GM12878 (cell line): Measurements from ENCODE around the gene CEP83. TPM values are rescaled to one million over a fixed set of nuclear protein-coding genes. Genes with fewer than 3 reads are reported as not detected.

Source experiments
- ATAC-seq: fragments of 200-7000 bp; cut with Tn5 transposase; 3 replicates; pipeline ENCODE4 v1.9.1; 2020; ENCODE audit warnings: mild to moderate bottlenecking, moderate library complexity
- BruUV-seq: library from RNA; stranded (reverse); fragments of 400-500 nt; replicated peaks from 2 replicates; lab custom pipeline; 2021; lab: Mats Ljungman, UMichigan
- CTCF ChIA-PET: fragments of 300-600 bp; sonication (Branson Sonifier 250); formaldehyde crosslinking; extraction: SDS; loops from one replicate; lab custom pipeline; 2021; ENCODE audit warnings: inconsistent platforms; lab: Yijun Ruan, JAX
- POLR2A ChIA-PET: fragments of 350-600 bp; formaldehyde crosslinking; extraction: SDS; loops from one replicate; lab custom pipeline; 2021; ENCODE audit warnings: inconsistent platforms; lab: Charles Lee
- RAD21 ChIA-PET: fragments of 300-600 bp; sonication (Branson Sonifier 250); formaldehyde crosslinking; loops from one replicate; lab custom pipeline; 2023; ENCODE audit warnings: antibody characterized with exemption; ENCODE audit not compliant: unreplicated experiment; lab: Charles Lee
- SMC1A ChIA-PET: fragments of 300-600 bp; sonication (Branson Sonifier 250); formaldehyde crosslinking; loops from one replicate; lab custom pipeline; 2023; ENCODE audit not compliant: unreplicated experiment, uncharacterized antibody; lab: Charles Lee
- DNase-seq: peaks from one replicate; pipeline ENCODE4 v3.0.0-alpha.2; 2011; ENCODE audit warnings: low read depth, low spot score
- FAIRE-seq: peaks from 3 replicates; lab custom pipeline; 2011; peaks lifted over from hg19 to GRCh38; lab: Jason Lieb, UNC
- H2AFZ ChIP-seq: 2 replicates; pipeline ENCODE4 v1.6.0; 2011; ENCODE audit warnings: low read depth, low read length, control low read depth; ENCODE audit not compliant: control insufficient read depth
- H3K27ac ChIP-seq: 2 replicates; pipeline ENCODE4 v1.5.1; 2011; ENCODE audit warnings: control low read depth; ENCODE audit not compliant: control insufficient read depth, insufficient read depth
- H3K27me3 ChIP-seq, 2 experiments: replicated peaks in 1 of 2; 2 replicates each; pipeline versions ENCODE4 v1.6.0 to v1.6.1; 2011; ENCODE audit warnings: low read length in 1 of 2; ENCODE audit not compliant: control insufficient read depth in 2 of 2, insufficient read depth in 2 of 2
- H3K36me3 ChIP-seq, 2 experiments: 2 replicates each; pipeline ENCODE4 v1.5.1; 2011; ENCODE audit warnings: low read length in 1 of 2; ENCODE audit not compliant: control insufficient read depth in 2 of 2, insufficient read depth in 2 of 2
- H3K4me1 ChIP-seq: 2 replicates; pipeline ENCODE4 v1.6.1; 2011; ENCODE audit warnings: mild to moderate bottlenecking, low read length, moderate library complexity, mixed read lengths; ENCODE audit not compliant: control insufficient read depth, insufficient read depth
- H3K4me2 ChIP-seq: 2 replicates; pipeline ENCODE4 v1.6.0; 2011; ENCODE audit warnings: control low read depth; ENCODE audit not compliant: control insufficient read depth, insufficient read depth
- H3K4me3 ChIP-seq: fragments of 200-600 bp; sonication (generic); 2 replicates; pipeline ENCODE4 v1.5.1; 2016
- H3K79me2 ChIP-seq: 2 replicates; pipeline ENCODE4 v1.6.0; 2011; ENCODE audit warnings: low read length; ENCODE audit not compliant: control insufficient read depth, insufficient read depth
- H3K9ac ChIP-seq: 2 replicates; pipeline ENCODE4 v1.8.0; 2011; ENCODE audit warnings: low read length, control low read depth, mixed read lengths; ENCODE audit not compliant: control insufficient read depth, insufficient read depth
- H3K9me3 ChIP-seq: replicated peaks from 3 replicates; pipeline ENCODE4 v1.5.1; 2011; ENCODE audit warnings: mild to moderate bottlenecking, low read length; ENCODE audit not compliant: control insufficient read depth, insufficient read depth
- H4K20me1 ChIP-seq: 2 replicates; pipeline ENCODE4 v1.6.0; 2011; ENCODE audit not compliant: control insufficient read depth, insufficient read depth
- CHD1 ChIP-seq: IDR thresholded peaks from 2 replicates; pipeline ENCODE4 v1.6.1; 2012; ENCODE audit warnings: low read depth, low read length, improper control_type of control experiment
- DPF2 ChIP-seq: fragments of 450-650 bp; IDR thresholded peaks from 2 replicates; pipeline ENCODE4 v1.6.1; 2017; ENCODE audit warnings: mild to moderate bottlenecking
- EED ChIP-seq: sonication (generic); IDR thresholded peaks from 2 replicates; pipeline ENCODE4 v1.6.1; 2016; ENCODE audit warnings: antibody characterized with exemption, low read depth
- KLF5 ChIP-seq: fragments of 450-650 bp; IDR thresholded peaks from 2 replicates; pipeline ENCODE4 v1.6.1; 2014; ENCODE audit warnings: mild to moderate bottlenecking; ENCODE audit not compliant: partially characterized antibody
- MXI1 ChIP-seq: fragments of 150-350 bp; IDR thresholded peaks from 2 replicates; pipeline ENCODE4 v1.6.1; 2011; ENCODE audit warnings: low read depth, mild to moderate bottlenecking, inconsistent platforms, low read length, improper control_type of control experiment
- MYB ChIP-seq: fragments of 150-350 bp; IDR thresholded peaks from 2 replicates; pipeline ENCODE4 v1.6.1; 2014; ENCODE audit warnings: mild to moderate bottlenecking, low read depth, low read length, borderline replicate concordance
- NFIC ChIP-seq: IDR thresholded peaks from 2 replicates; pipeline ENCODE4 v1.6.1; 2012; ENCODE audit warnings: low read depth, mild to moderate bottlenecking, inconsistent platforms, low read length, moderate library complexity
- NRF1 ChIP-seq: conservative IDR thresholded peaks from 2 replicates; pipeline ENCODE4 v1.6.1; 2011; ENCODE audit warnings: mild to moderate bottlenecking, low read depth, low read length, improper control_type of control experiment
- POLR2AphosphoS2 ChIP-seq: IDR thresholded peaks from 2 replicates; pipeline ENCODE4 v1.6.1; 2011; ENCODE audit warnings: low read depth, mild to moderate bottlenecking, low read length, improper control_type of control experiment, moderate library complexity
- RBBP5 ChIP-seq: fragments of 200-600 bp; sonication (generic); conservative IDR thresholded peaks from 2 replicates; pipeline ENCODE4 v1.6.1; 2016
- RELA ChIP-seq: fragments of 450-650 bp; IDR thresholded peaks from 2 replicates; pipeline ENCODE4 v1.8.0; 2014; ENCODE audit warnings: borderline replicate concordance; ENCODE audit not compliant: partially characterized antibody
- RFX5 ChIP-seq: IDR thresholded peaks from 2 replicates; pipeline ENCODE4 v1.6.1; 2011; ENCODE audit warnings: low read depth, low read length, improper control_type of control experiment
- SPI1 ChIP-seq: IDR thresholded peaks from 2 replicates; pipeline ENCODE4 v1.6.1; 2011; ENCODE audit warnings: low read depth, mild to moderate bottlenecking, low read length, moderate library complexity, borderline replicate concordance; ENCODE audit not compliant: insufficient read depth
- STAT1 ChIP-seq: fragments of 450-650 bp; conservative IDR thresholded peaks from 2 replicates; pipeline ENCODE4 v1.6.1; 2014; ENCODE audit warnings: antibody characterized with exemption, mild to moderate bottlenecking
- STAT3 ChIP-seq: IDR thresholded peaks from 2 replicates; pipeline ENCODE4 v1.6.1; 2011; ENCODE audit warnings: low read depth, low read length, improper control_type of control experiment
- TCF3 ChIP-seq: IDR thresholded peaks from 2 replicates; pipeline ENCODE4 v1.6.1; 2012; ENCODE audit warnings: low read depth, mild to moderate bottlenecking, low read length, borderline replicate concordance; ENCODE audit not compliant: insufficient read depth
- ZNF217 ChIP-seq: fragments of 450-650 bp; IDR thresholded peaks from 2 replicates; pipeline ENCODE4 v1.6.1; 2017; ENCODE audit warnings: antibody characterized with exemption, mild to moderate bottlenecking
- ZNF274 ChIP-seq: IDR thresholded peaks from one replicate; pipeline ENCODE4 v1.8.0; 2011; ENCODE audit not compliant: insufficient read length, insufficient read depth
- ZZZ3 ChIP-seq: IDR thresholded peaks from 2 replicates; pipeline ENCODE4 v1.6.1; 2011; ENCODE audit warnings: low read depth; ENCODE audit not compliant: control insufficient read depth, insufficient read length
- WGBS: methylation state at CpG from one replicate; pipeline ENCODE4 v1.1.6; 2016; ENCODE audit warnings: low lambda C conversion rate; ENCODE audit not compliant: insufficient replicate concordance, insufficient coverage; ENCODE audit errors: missing lambda C conversion rate; 5-methylcytosine and 5-hydroxymethylcytosine counted together
- in situ Hi-C: fragments of 300-500 bp; cut with MboI; formaldehyde crosslinking; loops from 9 replicates; pipeline ENCODE4 v1.14.3; 2018; ENCODE audit warnings: mixed read lengths
- intact Hi-C: fragments of 100-400 bp; cut with micrococcal nuclease; formaldehyde crosslinking; loops from one replicate; pipeline ENCODE4 v1.14.2; 2022; ENCODE audit not compliant: unreplicated experiment
- polyA plus RNA-seq, 11 experiments: library from polyadenylated mRNA; depleted of rRNA in 4 of 11; unstranded in 6 of 11; stranded (reverse) in 5 of 11; fragments of >200 nt; fragmentation: Nextera tagmentation in 4 of 11; fragmentation: Illumina TruSeq in 1 of 11; extraction: Ambion mirVana in 4 of 11; extraction: Trizol in 1 of 11; gene quantifications; 1 replicate in 1 of 11; 2 replicates in 10 of 11; pipeline versions ENCODE4 v1.2.1 to v1.2.3, GENCODE V29; 2011 to 2016; ENCODE audit warnings: inconsistent platforms in 2 of 11, missing spikeins in 2 of 11, low read depth in 1 of 11
- total RNA-seq, 4 experiments: library from RNA; depleted of rRNA in 3 of 4; stranded (reverse); fragments of >200 nt in 3 of 4; fragmentation: Illumina TruSeq in 1 of 4; extraction: Trizol in 1 of 4; gene quantifications; 2 replicates each; pipeline versions ENCODE4 v1.2.1 to v1.2.3, GENCODE V29; 2013 to 2021
- TF ChIP-seq, protein P1 (sequence below): IDR thresholded peaks from 2 replicates; pipeline ENCODE4 v1.6.1; 2012; ENCODE audit warnings: improper control_type of control experiment, low read depth, low read length; ENCODE audit not compliant: insufficient replicate concordance

The CEP83 gene
- total and polyA plus RNA-seq, 10 of the 15 experiments (the other 5 are each of a cell fraction or from before 2014, with no cell fraction given) = 4.3 to 39.0 (median 22.5) TPM

GRCh38 chr12:94284859-94285258 is 174.8 kb downstream of the CEP83 start:
- no peaks in the 10 kb centered on the region for H4K20me1 ChIP-seq
- TF ChIP-seq EED = no peak
- no peak for TF ChIP-seq KLF5
- TF ChIP-seq CHD1 = no peak
- no peak for TF ChIP-seq NFIC
- no peak for TF ChIP-seq RBBP5
- TF ChIP-seq ZZZ3 = no peak
- no peak for TF ChIP-seq ZNF274
- no peak for TF ChIP-seq TCF3
- no peak for TF ChIP-seq RELA
- TF ChIP-seq DPF2 = no peak
- no peak for TF ChIP-seq MYB
- no peak for TF ChIP-seq RFX5
- no peak for TF ChIP-seq POLR2AphosphoS2
- TF ChIP-seq MXI1 = no peak
- no peak for TF ChIP-seq STAT3
- TF ChIP-seq SPI1 = no peak
- TF ChIP-seq, protein P1, sequence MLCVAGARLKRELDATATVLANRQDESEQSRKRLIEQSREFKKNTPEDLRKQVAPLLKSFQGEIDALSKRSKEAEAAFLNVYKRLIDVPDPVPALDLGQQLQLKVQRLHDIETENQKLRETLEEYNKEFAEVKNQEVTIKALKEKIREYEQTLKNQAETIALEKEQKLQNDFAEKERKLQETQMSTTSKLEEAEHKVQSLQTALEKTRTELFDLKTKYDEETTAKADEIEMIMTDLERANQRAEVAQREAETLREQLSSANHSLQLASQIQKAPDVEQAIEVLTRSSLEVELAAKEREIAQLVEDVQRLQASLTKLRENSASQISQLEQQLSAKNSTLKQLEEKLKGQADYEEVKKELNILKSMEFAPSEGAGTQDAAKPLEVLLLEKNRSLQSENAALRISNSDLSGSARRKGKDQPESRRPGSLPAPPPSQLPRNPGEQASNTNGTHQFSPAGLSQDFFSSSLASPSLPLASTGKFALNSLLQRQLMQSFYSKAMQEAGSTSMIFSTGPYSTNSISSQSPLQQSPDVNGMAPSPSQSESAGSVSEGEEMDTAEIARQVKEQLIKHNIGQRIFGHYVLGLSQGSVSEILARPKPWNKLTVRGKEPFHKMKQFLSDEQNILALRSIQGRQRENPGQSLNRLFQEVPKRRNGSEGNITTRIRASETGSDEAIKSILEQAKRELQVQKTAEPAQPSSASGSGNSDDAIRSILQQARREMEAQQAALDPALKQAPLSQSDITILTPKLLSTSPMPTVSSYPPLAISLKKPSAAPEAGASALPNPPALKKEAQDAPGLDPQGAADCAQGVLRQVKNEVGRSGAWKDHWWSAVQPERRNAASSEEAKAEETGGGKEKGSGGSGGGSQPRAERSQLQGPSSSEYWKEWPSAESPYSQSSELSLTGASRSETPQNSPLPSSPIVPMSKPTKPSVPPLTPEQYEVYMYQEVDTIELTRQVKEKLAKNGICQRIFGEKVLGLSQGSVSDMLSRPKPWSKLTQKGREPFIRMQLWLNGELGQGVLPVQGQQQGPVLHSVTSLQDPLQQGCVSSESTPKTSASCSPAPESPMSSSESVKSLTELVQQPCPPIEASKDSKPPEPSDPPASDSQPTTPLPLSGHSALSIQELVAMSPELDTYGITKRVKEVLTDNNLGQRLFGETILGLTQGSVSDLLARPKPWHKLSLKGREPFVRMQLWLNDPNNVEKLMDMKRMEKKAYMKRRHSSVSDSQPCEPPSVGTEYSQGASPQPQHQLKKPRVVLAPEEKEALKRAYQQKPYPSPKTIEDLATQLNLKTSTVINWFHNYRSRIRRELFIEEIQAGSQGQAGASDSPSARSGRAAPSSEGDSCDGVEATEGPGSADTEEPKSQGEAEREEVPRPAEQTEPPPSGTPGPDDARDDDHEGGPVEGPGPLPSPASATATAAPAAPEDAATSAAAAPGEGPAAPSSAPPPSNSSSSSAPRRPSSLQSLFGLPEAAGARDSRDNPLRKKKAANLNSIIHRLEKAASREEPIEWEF = no peak
- no peak for TF ChIP-seq NRF1
- TF ChIP-seq ZNF217 = no peak
- no peak for TF ChIP-seq STAT1
- TF ChIP-seq, all 136 proteins: peak for 0
- H2AFZ ChIP-seq = no peak overlapping the region
- 92% methylated on average over 2 of the region's 2 CpGs for WGBS
- ChIA-PET RAD21 (no interaction called here), POLR2A (interaction anchor here (0.6 kb wide), 1 partner anchor 9 kb away, joined by 4 read pairs; no protein-coding TSS in a partner anchor), CTCF (no interaction called here), SMC1A (interaction anchor here (0.9 kb wide), 1 partner anchor 53 kb away, joined by 3 read pairs; no protein-coding TSS in a partner anchor)
- intact Hi-C loops = no loop called here
- no peaks in the 10 kb centered on the region for H3K79me2 ChIP-seq
- FAIRE-seq = no peak
- DNase-seq = no peak
- no peak overlapping the region for H3K4me3 ChIP-seq
- no peaks in the 10 kb centered on the region for H3K27me3 ChIP-seq
- H3K4me2 ChIP-seq = no peak overlapping the region
- peaks cover 10 to 35% of the 10 kb centered on the region in 2 experiments for H3K36me3 ChIP-seq
- in situ Hi-C loops = no loop called here
- H3K27ac ChIP-seq = no peak overlapping the region
- H3K9me3 ChIP-seq = no peaks in the 10 kb centered on the region
- no peak overlapping the region for H3K9ac ChIP-seq
- BruUV-seq = no TSS peak
- H3K4me1 ChIP-seq = peaks cover 6% of the 10 kb centered on the region
- no peak for ATAC-seq
